Fibroblast of skin of left biceps (primary cell): Measurements from ENCODE around the gene ACSF3.

ENCODE experiments used
- DNase-seq, 2 experiments: peaks; one replicate each; pipeline ENCODE4 v3.0.0-alpha.2; 2013; ENCODE audit warnings: low read depth in 2 of 2

ACSF3 gene

DNA sequence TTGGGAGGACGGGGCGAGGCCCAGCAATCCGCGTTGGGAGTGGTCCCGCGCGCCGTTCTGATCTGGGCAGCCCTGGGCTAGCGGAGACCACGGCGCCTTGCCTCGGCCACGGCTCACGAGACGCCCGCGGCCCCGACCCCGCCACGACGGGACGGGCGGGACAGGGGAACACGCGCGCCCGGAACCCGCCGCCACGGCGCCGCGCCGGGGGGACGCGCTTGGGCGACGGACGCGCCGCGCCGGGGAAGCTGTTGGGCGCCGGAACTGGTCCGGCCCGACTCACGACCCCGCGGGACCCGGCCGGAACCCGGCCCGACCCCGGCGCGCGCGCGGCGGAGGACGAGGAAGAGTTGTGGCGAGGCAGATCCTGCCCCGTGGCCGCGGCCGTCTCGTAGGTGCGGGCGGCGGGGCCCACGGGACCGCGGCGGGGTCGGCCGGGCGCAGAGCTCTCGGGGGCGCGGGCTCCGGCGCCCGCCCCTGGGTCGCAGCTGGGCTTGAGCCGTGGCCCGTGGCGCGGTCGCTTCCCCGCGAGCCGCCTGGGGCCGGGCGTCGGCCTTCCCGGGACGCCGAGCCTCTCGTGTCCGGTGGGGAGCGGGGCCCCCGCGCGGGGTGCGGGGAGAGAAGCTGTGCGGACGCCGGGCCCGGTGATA lies at the start of gene ACSF3:
Gene ACSF3, plus strand, starts transcription at position 251 of the 650 bp plus-strand sequence. CDS start 6,830 bp downstream, outside the sequence.
- DNase-seq, result peak; percentile 17 to 27

DNA sequence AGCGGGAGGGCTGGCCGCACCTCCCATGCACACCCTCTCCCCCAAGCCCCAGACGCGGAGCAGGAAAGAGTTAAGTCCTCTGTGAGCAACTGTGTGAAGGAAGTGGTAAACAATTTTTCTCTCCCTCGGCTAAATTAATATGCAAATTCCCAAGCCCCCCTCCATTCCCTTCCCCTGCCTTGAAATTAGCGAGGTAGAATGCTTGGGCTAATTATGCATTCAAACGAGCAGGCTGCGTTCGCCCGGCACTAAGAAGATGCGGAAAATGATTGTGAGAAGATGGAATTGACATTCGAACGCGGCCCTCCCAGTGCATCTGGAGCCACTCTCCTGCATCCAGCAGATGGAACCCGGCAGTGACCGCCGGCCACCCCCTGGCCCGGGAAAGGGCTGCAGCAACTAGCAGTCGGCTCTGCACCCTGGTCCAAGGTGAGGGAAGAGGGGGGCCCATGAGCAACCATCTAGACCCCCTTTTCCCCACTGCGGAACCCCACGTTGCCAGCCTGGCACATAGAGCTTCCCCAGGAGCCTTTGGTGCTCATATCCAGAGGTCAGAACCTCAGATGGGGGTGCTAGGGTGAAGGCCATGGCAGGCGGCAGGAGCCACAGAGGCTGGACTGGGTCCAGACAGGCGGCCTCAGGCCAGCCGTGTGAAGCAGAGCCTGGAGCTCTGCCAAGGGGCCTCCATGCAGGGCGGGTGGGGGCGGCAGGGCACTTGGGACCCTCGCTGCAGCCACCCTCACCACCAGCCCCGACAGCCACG lies 49.1 kb upstream of the ACSF3 start:
- no peak for DNase-seq

- DNase-seq, result no peak
These were observed 48.4 kb upstream of the ACSF3 start for GRCh38 chr16:89045181-89045815.

- no peak for DNase-seq
These were observed 47.8 kb upstream of the ACSF3 start for GRCh38 chr16:89045881-89046280.

DNA sequence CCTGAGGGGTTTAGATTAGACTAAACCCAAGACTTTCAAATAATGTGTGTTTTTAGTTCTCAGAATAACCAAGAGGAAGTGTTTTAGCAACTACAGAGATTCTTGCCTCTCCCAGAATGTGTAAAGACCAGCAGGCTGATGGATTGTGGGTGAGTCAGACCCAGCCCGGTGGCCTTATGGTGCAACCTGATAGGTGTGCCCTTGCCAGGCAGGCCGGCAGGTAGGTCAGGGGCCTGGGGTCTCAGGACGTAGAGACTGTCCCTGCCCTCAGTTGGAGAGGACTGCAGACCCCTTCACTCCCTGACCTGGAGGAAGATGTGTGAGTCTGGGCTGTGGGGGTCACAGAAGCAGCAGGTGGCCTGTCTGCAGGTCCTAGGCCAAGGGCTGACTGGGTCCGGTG lies 47.2 kb upstream of the ACSF3 start:
- DNase-seq, result no peak

DNA sequence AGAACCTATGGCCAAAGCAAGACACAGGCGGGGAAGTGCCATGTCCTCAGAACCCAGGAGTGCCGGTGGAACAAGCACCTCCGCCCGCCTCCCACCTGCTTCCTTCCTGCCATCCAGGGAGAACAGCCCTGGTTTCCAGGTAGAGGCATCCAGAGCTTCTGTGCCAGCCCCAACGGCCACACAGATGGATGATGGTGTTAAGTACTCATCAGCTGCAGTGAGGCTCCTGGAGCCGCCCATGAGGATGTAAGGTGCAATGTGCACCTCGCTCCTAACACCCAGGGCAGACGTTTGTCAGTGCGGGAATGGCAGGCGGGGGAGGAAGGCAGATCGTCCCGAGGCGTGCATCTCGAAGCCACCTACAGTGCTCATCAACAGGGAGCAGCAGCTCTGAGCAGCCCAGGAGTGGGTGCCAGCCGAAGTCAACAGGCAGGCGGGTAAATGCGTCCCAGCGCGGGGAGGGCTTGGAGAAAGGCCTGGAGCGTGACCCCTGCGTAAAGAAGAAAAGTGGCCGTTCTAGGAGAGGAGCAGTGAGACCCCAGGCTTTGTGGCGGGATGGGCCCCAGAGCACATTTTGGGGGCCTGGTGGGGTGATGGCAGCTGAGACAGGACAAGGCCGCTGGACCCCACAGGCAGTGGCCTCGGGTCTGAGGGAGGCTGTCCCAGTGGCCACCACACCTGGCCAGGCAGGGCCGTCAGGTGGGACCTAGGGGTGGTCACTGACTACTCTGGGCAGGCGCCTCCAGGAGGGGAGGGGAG lies 46.1 kb upstream of the ACSF3 start:
- DNase-seq, result no peak

- DNase-seq, result no peak
These were observed 45.4 kb upstream of the ACSF3 start for GRCh38 chr16:89048090-89048725.

- no peak for DNase-seq
These were observed 44.7 kb upstream of the ACSF3 start for GRCh38 chr16:89048871-89049422.

DNA sequence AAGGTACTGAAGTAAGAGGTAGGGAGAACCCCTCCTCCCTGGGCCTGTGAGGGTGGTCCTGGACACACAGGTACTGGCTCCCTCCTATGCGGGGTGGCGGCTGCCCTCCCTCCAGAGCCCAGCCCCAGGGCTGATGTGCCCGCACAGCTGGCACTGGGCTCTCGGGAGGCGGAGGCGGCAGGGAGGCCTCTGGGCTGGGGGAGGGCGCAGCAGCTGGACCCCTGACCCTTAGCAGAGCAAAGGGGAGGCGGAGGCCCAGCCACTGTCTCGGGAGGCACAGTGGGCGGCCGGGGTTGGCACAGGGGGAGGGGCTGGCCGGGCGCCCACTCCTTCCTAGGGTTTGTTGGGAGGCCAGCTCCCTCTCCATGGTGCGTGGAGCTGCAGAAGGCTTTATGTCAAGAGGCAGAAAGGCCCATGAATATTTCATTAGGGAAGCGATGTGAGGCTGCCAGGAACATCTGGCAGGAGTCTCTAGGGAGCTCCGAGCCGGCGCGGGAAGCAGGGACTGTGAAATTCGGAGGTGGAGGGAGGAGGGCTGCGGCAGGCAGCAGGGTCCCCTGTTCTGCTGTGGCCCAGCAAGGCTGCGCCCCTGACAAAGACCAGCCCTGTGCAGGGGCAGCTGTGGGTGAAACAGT lies 44.1 kb upstream of the ACSF3 start:
- no peak for DNase-seq

- no peak for DNase-seq
These were observed 43.4 kb upstream of the ACSF3 start for GRCh38 chr16:89050119-89050867.

- no peak for DNase-seq
These were observed 42.8 kb upstream of the ACSF3 start for GRCh38 chr16:89050868-89051311.

GRCh38 chr16:89051521-89052166 lies 42.0 kb upstream of the ACSF3 start:
- no peak for DNase-seq

DNA sequence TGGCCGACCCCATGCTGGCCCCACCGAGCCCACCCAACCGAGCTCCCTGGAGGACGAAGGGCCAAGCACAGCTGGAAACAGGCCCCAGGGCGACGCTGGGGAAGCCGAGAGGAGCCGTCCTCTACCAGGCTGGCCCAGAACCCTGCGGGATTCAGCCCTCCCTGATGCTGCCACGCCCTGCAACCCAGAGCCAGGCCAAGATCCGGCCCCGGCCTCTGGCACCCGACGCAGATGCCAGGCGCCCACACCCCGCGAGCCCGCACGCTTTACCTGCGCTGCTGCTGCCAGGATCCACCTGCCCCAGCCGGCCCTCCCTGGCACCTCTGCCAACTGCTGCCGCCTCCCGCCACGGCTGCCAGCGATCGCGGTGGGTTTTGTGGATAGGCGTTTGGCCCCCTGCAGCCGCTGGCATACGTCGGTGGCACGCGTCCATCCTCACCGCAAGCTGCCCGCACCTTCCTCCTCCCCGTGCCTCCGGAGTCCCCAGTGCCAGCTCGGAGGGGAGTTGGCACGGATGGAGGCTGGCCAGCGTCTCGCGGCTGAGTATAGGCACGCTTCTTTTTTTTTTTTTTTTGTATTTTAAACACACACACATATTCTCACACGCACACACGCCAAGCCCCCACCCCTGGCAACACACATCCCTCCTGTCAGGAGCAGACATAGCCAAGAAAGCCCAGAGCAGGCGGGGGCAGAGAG lies 41.3 kb upstream of the ACSF3 start:
- no peak for DNase-seq

DNA sequence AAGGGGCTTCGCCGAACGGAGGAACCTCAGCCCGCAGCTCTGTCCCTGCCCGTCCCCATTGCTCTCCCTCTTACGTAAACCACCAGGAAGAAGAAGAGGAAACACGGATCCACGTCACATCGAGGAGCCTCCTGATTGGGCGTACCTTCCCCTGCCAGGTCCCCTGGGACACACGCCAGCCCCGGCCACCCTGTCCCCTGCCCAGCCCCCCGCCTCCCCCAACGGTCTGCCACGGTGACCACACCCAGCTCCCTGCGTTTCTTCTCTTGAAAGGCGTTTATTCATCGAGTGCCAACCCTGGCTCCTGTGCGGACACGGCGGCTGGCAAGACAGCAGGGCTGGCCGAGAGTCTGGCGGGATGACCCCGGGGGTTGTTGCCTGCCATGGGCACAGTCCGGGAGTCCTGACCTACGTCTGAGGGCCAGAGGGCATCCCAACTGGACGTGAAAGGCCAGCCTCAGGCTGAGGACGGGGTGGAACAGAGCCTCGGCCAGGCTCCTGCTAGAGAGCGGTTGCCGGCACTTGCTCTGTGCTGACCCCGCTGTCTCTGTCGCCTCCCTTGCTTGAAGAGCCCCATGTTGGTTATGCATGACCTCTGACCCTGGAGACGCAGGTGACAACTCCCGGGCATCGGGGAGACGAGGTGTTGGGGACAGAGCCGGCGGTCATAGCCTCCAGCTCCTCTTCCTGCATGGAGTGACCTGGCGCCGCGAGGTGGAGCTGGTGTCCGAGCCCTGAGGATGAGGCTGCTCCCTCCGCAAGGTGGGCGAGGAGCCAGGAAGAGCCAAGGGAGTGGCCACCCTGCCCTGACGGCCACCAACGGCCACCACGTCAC lies 40.5 kb upstream of the ACSF3 start:
- no peak for DNase-seq

DNA sequence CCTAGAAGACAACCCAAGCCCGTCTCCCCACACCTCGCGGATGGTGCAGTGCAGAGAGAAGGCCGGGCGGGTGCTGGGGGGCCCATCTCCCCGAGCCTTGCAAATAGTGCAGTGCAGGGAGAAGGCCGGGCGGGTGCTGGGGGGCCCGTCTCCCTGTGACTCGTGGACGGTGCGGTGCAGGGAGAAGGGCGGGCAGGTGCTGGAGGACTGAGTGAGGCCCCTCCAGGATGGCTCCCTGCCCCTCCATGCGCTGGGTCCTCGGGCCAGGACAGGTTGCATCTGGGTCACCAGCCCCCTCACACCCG lies 40.0 kb upstream of the ACSF3 start:
- no peak for DNase-seq

DNA sequence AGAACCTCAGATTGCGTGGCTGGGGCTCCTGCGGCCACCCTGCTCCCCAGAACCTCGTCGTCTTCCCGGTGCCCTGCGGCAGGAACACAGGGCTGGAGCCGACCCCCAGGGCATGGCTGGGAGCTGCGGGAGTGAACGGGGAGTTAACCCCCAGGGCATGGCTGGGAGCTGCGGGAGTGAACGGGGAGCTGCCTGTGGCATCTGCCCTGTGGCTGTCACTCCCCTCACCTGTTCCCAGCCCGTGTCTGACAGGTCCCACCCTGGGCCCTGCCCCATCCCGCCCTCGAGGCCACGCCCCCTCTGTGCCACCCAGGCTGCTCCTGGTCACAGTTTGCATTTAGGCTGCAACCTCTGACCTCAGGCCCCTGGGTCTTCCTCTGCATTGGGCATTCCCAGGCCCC lies 39.4 kb upstream of the ACSF3 start:
- no peak for DNase-seq

DNA sequence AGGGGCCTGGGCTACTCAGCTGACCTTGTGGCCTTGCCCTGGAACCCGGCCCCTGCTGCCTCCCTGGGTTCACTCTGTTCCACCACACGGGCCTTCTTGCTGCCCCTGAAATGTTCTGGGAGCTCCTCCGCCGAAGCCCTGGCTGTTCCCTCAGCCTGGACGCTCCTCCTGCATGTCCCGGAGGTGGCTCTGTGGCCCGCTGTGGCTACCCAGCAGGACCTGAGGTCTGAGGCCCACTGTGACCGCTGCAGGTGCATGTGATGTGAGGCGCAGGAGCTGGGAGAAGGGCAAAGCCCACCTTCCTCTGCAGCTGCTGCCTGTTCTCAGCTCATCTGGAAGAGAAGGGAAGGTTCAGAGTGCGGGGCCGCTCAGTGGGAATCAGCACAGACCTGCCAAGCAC lies 38.9 kb upstream of the ACSF3 start:
- no peak for DNase-seq

DNA sequence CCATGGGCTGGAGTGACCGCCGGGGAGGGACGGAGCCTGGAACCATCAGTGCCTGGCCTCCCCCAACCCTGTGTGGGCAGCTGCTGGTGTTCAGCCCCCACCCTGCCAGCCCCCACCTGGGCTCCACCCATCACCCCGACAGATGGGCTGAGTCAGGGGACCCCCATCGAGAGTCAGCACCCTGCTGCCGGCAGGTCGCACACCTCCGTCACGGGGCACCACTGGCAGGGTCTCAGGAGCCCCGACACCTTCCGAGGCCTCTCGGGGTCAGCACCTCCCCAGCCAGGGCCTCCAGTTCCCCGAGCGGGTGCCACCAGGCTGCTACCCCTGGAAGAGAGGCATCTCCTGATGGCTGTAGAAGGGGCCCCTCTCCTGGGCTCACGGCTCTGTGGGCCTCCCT lies 38.3 kb upstream of the ACSF3 start:
- DNase-seq, result no peak
